GM12874 (cell line): Measurements from ENCODE around the gene CCNJL.

ENCODE experiments used
- TF ChIP-seq, protein P1 (sequence below): IDR thresholded peaks from 2 replicates; pipeline ENCODE4 v1.5.1; 2011; ENCODE audit warnings: low read depth, mild to moderate bottlenecking, control low read depth, low read length, moderate library complexity; ENCODE audit not compliant: insufficient read depth

Gene CCNJL

DNA sequence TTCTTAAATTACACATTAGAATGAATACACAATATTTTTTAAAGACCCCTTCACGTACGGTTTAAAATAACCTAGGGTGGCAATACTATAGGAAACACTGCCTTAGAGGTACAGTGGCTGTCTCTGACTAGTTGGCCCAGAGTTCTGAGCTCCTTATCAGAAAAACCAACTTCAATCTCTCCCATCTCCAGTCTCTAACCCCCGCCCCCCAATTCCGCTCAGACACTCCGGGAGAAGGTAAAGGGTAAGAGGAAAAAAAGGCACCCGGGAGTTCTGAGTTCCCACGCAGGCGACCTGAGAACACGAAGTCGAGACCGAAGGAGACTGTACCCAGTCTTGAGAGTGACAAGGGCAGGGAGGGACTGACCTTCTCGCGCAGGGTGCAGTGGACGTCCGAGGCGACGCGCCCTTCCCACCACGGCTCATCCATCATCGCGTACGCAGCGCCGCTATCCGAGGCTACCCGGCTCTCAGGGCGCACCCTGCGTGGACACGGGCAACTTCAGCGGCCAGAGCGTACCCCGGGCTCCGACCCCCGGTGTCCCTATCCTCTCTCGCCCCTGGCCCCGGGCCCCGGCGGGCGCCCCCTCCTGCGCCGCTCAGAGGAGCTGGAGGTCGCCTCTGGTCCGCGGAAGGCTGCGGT, 752 bp downstream of the CCNJL start:
- TF ChIP-seq, protein P1, sequence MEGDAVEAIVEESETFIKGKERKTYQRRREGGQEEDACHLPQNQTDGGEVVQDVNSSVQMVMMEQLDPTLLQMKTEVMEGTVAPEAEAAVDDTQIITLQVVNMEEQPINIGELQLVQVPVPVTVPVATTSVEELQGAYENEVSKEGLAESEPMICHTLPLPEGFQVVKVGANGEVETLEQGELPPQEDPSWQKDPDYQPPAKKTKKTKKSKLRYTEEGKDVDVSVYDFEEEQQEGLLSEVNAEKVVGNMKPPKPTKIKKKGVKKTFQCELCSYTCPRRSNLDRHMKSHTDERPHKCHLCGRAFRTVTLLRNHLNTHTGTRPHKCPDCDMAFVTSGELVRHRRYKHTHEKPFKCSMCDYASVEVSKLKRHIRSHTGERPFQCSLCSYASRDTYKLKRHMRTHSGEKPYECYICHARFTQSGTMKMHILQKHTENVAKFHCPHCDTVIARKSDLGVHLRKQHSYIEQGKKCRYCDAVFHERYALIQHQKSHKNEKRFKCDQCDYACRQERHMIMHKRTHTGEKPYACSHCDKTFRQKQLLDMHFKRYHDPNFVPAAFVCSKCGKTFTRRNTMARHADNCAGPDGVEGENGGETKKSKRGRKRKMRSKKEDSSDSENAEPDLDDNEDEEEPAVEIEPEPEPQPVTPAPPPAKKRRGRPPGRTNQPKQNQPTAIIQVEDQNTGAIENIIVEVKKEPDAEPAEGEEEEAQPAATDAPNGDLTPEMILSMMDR: no peak

DNA sequence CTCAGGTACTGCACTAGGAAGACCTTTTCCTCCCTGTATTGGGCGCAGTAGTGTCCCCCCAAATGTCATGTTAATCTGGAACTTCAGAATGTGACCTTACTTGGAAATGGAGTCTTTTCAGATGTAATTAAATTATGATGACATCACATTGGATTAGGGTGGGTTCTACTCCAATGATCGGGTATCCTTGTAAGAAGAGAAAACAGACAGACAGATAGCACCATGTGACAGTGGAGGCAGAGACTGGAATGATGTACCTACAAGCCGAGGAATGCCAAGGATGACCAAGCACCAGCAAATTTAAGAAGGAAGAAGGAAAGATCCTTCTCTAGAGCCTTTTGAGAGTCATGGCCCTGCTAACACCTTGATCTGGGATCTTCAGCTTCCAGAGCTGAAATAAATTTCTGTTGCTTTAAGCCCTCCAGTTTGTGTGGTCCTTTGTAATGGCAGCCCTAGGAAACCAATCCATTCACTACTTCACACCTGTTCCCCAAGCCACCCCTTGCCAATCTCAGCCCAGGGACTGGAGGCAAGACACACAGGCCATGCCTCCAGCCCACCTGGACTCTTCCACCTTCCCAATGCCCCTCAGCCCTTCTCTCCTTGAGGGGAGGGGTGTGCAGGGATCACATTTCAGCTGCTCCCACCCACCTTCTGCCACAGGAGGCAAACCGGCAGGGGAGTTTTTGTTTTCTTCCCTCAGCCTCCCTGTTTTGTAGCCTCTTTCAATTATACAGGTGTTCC, 1.6 kb downstream of the CCNJL start:
- TF ChIP-seq, protein P1: no peak

DNA sequence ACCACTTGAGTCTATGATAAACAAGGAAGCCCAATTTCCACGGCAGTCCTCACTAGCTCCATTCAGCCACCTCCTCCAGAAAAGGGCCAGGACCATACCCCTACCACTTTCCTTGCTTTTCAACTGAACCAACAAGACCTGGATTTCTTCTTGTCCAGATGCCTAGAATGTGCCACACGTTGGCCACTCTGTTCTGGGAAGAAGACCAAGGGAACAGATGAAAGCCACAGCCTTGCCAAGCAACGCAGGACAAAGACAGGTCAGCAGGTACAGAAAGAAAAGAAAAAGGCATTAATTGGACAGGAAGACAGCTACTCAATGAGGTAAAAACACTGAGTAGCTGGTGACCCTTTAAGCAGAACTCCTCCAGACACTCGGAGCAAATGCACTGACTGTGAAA, 2.2 kb downstream of the CCNJL start:
- TF ChIP-seq, protein P1: no peak

DNA sequence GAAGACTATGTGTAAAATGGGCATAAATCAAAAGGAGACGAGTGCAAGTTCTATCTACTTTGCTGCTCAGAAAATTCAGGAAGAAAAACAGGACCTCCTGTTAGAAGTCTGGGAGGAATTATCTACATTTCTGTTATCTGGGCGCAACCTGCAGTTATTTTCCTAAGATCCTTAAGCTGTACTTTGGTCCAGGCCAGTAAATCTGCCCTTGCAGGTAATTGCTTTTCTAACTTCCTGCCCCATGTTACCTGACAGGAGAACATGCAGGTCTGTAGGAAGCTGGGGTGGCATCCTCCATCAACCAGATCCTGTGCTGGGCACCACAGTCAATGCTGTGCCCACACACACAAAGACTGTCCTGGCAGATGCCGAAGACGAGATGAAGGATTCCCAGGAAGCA, 5.7 kb downstream of the CCNJL start:
- TF ChIP-seq, protein P1: no peak

DNA sequence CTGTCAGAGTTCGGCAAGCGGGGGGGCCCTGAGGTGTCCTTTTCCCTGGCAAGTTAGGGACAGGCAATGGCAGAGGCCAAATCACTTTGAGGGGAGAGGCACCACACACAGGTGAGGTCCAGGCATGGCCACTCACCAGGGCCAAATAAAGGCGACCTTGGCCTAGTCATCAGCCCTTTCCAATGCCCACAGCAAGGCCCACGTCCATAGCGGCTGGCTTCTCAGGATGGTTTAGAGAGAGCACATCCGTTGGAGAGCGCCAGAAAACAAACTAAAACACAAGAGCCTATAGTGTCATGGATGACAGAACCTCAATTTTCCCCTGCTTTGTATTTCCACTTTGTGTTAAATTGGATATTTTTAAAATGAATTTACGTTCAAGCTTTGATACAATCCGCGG, 7.0 kb downstream of the CCNJL start:
- TF ChIP-seq, protein P1: no peak

DNA sequence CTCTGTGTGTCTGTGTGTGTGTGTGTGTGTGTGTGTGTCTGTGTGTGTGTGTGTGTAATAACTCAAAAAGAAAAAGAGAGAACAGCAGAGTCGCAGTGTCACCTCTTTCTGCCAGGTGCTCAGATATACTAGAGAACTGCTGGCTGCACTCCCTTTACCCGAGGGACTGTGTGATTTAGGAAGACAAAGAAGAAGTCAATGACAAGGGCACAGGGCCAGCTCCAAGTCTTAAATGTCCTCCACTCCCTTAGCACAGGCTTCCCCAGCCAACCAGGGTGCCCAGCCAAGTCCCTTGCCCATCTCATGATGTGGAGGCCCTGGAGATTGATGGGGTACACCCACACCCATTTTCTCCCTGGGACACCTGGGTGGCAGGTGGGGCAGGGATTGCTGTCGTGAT, 8.7 kb downstream of the CCNJL start:
- TF ChIP-seq, protein P1: no peak

DNA sequence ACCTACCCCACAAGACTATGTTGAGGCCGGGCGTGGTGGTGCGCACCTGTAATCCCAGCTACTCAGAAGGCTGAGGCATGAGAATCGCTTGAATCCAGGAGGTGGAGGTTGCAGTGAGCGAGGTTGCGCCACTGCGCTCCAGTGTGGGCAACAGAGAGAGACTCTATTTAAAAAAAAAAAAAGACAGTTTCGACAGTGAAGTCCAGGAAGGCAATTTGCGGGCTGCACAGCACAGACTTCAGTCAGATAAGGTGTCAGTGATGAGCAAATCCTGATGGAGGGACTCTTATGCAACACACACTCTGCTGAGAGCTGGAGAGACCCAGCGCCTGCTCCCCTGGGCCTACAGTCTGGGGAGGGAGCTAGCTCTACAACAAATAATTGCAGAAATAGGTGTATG, 14.2 kb downstream of the CCNJL start:
- TF ChIP-seq, protein P1: no peak
